ENCODE data around the gene UCN3.

Gene UCN3

DNA sequence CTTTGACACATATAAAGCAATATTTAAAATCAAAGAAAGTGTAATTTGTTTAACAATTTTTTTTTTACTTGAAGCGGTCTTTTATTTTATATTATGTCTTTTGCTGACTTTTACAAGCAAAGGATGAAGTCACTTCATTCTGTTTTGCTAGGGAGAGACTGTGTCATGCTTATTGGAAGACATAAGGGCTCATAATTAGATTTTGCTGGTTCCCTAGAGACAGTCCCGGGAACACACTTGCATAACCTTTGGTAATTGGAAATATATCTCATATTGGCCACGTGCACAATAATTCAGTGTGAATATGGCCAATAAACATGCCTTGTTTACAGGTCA, 47.1 kb downstream of the UCN3 start:
- Histone ChIP-seq H3K4me3 (ENCODE audit: low read depth, low read length) (peak overlapping the region; percentile 59), H3K36me3 (ENCODE audit: control insufficient read depth, insufficient read depth, low read length) (no peaks in the 10 kb centered on the region), H3K4me1 (peaks cover 2% of the 10 kb centered on the region), H3K79me2 (peaks cover 6% of the 10 kb centered on the region), H3K9ac (no peak overlapping the region), H3K4me2 (ENCODE audit: low read length) (peak overlapping the region; percentile 62), H3K27me3 (ENCODE audit: control insufficient read depth, insufficient read depth, low read length) (no peaks in the 10 kb centered on the region), H3K9me3 (ENCODE audit: control insufficient read depth, low read length) (no peaks in the 10 kb centered on the region), H2AFZ (peak overlapping the region; percentile 86), H3K27ac (peak overlapping the region; percentile 64)
- TF ChIP-seq, protein P1, sequence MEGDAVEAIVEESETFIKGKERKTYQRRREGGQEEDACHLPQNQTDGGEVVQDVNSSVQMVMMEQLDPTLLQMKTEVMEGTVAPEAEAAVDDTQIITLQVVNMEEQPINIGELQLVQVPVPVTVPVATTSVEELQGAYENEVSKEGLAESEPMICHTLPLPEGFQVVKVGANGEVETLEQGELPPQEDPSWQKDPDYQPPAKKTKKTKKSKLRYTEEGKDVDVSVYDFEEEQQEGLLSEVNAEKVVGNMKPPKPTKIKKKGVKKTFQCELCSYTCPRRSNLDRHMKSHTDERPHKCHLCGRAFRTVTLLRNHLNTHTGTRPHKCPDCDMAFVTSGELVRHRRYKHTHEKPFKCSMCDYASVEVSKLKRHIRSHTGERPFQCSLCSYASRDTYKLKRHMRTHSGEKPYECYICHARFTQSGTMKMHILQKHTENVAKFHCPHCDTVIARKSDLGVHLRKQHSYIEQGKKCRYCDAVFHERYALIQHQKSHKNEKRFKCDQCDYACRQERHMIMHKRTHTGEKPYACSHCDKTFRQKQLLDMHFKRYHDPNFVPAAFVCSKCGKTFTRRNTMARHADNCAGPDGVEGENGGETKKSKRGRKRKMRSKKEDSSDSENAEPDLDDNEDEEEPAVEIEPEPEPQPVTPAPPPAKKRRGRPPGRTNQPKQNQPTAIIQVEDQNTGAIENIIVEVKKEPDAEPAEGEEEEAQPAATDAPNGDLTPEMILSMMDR (IDR thresholded peaks at IDR 0.05): no peak

GRCh38 chr10:5412277-5412941, 47.6 kb downstream of the UCN3 start, which contains the start of gene NET1:
Gene NET1 (plus strand): TSS chr10:5412557. CDS start chr10:5412693, 136 bp downstream.
- H2AFZ ChIP-seq: peak within 1 kb of the TSS; percentile 86
- no peaks in the 10 kb centered on the region for H3K9me3 ChIP-seq (ENCODE audit: control insufficient read depth, low read length)
- H3K4me2 ChIP-seq (ENCODE audit: low read length): peak within 1 kb of the TSS; percentile 85
- H3K27ac ChIP-seq: peak within 1 kb of the TSS; percentile 64
- no peaks in the 10 kb centered on the region for H3K27me3 ChIP-seq (ENCODE audit: control insufficient read depth, insufficient read depth, low read length)
- TF ChIP-seq, protein P1 (IDR thresholded peaks at IDR 0.05): no peak
- H3K36me3 ChIP-seq (ENCODE audit: control insufficient read depth, insufficient read depth, low read length): no peaks in the 10 kb centered on the region
- H3K4me3 ChIP-seq (ENCODE audit: low read depth, low read length): peak within 1 kb of the TSS; percentile 59
- H3K9ac ChIP-seq: peak within 1 kb of the TSS; percentile 74
- H3K4me1 ChIP-seq: peaks cover 2% of the 10 kb centered on the region
- peaks cover 10% of the 10 kb centered on the region for H3K79me2 ChIP-seq

- peaks cover 12% of the 10 kb centered on the region for H3K79me2 ChIP-seq
- H3K9ac ChIP-seq: no peak overlapping the region
- peak overlapping the region; percentile 59 for H3K4me3 ChIP-seq (ENCODE audit: low read depth, low read length)
- no peak overlapping the region for H3K27ac ChIP-seq
- TF ChIP-seq, protein P1 (IDR thresholded peaks at IDR 0.05): no peak
- H3K4me1 ChIP-seq: peaks cover 2% of the 10 kb centered on the region
- no peaks in the 10 kb centered on the region for H3K27me3 ChIP-seq (ENCODE audit: control insufficient read depth, insufficient read depth, low read length)
- H3K4me2 ChIP-seq (ENCODE audit: low read length): peak overlapping the region; percentile 85
- no peaks in the 10 kb centered on the region for H3K9me3 ChIP-seq (ENCODE audit: control insufficient read depth, low read length)
- H2AFZ ChIP-seq: peak overlapping the region; percentile 61
- H3K36me3 ChIP-seq (ENCODE audit: control insufficient read depth, insufficient read depth, low read length): no peaks in the 10 kb centered on the region
Measured at GRCh38 chr10:5413012-5413938, 48.5 kb downstream of the UCN3 start.

DNA sequence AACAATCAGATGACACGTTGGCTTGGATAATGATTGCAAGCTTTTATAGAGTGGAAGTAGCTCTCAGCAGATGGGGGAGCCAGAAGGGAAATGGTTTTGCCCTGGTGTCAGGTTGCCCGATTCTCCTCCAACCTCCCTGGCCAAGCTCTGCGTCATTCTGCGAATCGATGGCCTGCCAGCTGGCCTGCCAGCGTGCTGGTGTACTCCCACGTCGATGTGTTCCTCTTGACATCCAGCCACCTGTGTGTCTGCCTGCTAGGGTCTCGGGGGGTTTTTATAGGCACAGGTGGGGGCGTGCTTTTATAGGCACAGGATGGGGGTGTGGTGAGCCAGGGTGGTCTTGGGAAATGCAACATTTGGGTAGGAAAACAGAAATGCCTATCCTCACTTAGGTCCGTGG, 52.2 kb downstream of the UCN3 start:
- Histone ChIP-seq H3K36me3 (ENCODE audit: control insufficient read depth, insufficient read depth, low read length) (no peaks in the 10 kb centered on the region), H3K27ac (no peak overlapping the region)

More for the DNA sequence above, 52.2 kb downstream of the UCN3 start:
- Histone ChIP-seq H3K9ac (no peak overlapping the region), H3K9me3 (ENCODE audit: control insufficient read depth, low read length) (no peaks in the 10 kb centered on the region), H3K4me2 (ENCODE audit: low read length) (no peak overlapping the region), H3K4me3 (ENCODE audit: low read depth, low read length) (no peak overlapping the region), H3K27me3 (ENCODE audit: control insufficient read depth, insufficient read depth, low read length) (no peaks in the 10 kb centered on the region), H2AFZ (no peak overlapping the region), H3K4me1 (peaks cover 2% of the 10 kb centered on the region), H3K79me2 (peaks cover 14% of the 10 kb centered on the region)
- TF ChIP-seq, protein P1 (IDR thresholded peaks at IDR 0.05): no peak

Measured in parathyroid adenoma (tissue), 2 donors.